Ectodermal cell (in vitro differentiated cells): Measurements from ENCODE around the gene LRMDA.

Experiments
- H3K27ac ChIP-seq: 2 replicates; pipeline ENCODE4 v1.7.0; 2013; ENCODE audit warnings: mild to moderate bottlenecking, low read depth, low read length; ENCODE audit not compliant: insufficient read depth, poor library complexity, severe bottlenecking
- H3K27me3 ChIP-seq: 2 replicates; pipeline ENCODE4 v1.7.0; 2013; ENCODE audit warnings: mild to moderate bottlenecking, low read length; ENCODE audit not compliant: insufficient read depth, control insufficient read depth, poor library complexity, severe bottlenecking
- H3K36me3 ChIP-seq: one replicate; pipeline ENCODE4 v1.7.0; 2013; ENCODE audit warnings: low read length; ENCODE audit not compliant: control insufficient read depth, insufficient read depth
- H3K4me1 ChIP-seq: one replicate; pipeline ENCODE4 v1.7.0; 2013; ENCODE audit warnings: low read length; ENCODE audit not compliant: control insufficient read depth, insufficient read depth
- H3K4me3 ChIP-seq: 2 replicates; pipeline ENCODE4 v1.7.0; 2013; ENCODE audit warnings: low read depth, low read length, control low read depth; ENCODE audit not compliant: insufficient read depth
- H3K9me3 ChIP-seq: 2 replicates; pipeline ENCODE4 v1.7.0; 2013; ENCODE audit warnings: mild to moderate bottlenecking, low read length, moderate library complexity; ENCODE audit not compliant: control insufficient read depth
- WGBS, 2 experiments: methylation state at CpG; one replicate each; pipeline ENCODE4 v1.1.7; 2013; ENCODE audit warnings: missing lambda C conversion rate in 2 of 2; 5-methylcytosine and 5-hydroxymethylcytosine counted together

LRMDA gene

DNA sequence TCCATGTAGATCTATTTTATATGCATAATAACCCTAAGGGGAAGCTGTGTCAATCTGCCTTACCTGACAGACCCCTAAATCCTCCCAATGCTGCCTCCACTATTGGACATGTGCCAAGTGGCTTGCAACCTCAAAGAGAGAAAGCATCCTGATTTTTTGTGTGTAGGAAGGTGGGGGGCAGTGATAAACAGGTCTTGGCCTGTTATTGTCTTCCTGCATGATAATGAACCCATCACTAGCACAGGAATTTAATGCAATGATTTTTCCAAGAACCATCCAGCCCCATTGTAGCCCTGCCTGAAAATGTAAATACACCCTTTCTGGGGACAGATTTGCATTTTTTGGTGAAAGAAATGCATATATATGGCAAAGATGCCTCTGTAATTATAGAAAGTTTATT, 850.2 kb downstream of the LRMDA start:
- H3K9me3 ChIP-seq, result peaks cover 4% of the 10 kb centered on the region
- no peak overlapping the region for H3K27ac ChIP-seq
- no peaks in the 10 kb centered on the region for H3K4me1 ChIP-seq
- no peak overlapping the region for H3K4me3 ChIP-seq
- no peaks in the 10 kb centered on the region for H3K27me3 ChIP-seq
- H3K36me3 ChIP-seq, result no peaks in the 10 kb centered on the region

DNA sequence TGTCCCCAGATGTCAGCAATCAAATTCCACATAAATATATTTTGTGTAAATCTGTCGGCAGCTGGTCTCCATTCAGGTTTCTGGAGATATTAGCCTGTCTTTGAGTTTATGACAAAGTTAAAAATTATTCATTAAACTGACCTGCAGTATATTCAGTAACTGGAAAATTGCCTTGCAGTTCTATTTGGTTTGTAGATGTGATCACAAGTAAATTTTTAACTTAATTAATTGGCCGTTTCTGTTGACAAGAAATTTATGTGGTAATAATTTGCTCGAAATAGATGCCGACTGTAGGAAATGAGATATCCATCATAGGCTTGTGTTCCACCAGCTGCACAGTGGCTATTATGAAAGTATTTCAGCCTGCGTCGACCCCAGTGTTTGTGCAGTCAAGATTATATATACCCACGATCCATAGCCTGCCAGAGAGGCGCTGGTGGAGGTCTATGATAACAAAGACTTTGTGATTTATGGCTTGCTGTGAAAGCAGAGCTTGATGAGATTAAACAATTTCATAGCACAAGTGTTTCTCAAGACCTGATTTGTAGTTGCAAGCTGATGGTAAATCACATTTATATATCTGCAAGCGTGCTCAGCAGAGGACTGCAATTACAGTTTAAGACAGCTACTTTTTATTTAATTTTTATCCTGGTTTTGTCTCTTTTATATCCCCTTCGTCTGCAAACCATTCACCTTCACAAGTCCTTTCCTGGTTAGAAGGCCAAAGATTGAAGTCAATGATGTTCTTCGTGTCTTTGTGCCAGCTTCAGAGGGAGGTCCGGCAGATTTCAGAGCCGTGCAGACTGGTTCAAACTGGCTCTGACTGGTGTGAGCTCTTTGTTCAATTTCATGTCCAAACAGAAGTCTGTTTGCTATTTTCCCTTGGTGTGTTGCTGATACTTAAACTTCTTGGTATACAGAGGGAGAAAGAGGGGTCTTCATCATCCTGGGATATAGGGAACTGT, 850.9 kb downstream of the LRMDA start:
- no peak overlapping the region for H3K27ac ChIP-seq
- H3K4me1 ChIP-seq, result no peaks in the 10 kb centered on the region
- 95 to 97% methylated on average over 12 of the region's 13 CpGs for WGBS, 2 experiments
- no peak overlapping the region for H3K4me3 ChIP-seq
- H3K9me3 ChIP-seq, result peaks cover 4% of the 10 kb centered on the region
- no peaks in the 10 kb centered on the region for H3K36me3 ChIP-seq
- H3K27me3 ChIP-seq, result no peaks in the 10 kb centered on the region

DNA sequence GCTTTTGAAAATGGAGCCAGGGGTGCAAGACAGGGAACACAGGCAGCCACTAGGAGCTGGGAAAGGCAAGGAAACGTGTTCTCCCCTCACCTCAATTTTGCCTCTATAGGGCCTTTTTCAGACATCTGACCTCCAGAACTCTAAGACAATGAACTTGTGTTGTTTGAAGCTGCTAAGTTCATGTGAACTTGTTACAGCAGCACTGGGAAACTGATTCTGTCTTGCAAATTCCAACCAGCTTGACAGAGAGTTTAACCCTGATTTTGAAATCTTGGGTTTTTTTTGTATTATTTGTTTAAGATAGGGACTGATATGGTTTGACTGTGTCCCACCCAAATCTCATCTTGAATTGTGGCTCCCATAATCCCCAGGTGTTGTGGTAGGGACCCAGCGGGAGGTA, 852.9 kb downstream of the LRMDA start:
- Histone ChIP-seq H3K27me3 (no peaks in the 10 kb centered on the region), H3K27ac (no peak overlapping the region), H3K4me1 (no peaks in the 10 kb centered on the region), H3K36me3 (no peaks in the 10 kb centered on the region), H3K4me3 (no peak overlapping the region), H3K9me3 (peaks cover 4% of the 10 kb centered on the region)
- WGBS, 2 experiments, result 94 to 96% methylated on average over 2 of the region's 2 CpGs

DNA sequence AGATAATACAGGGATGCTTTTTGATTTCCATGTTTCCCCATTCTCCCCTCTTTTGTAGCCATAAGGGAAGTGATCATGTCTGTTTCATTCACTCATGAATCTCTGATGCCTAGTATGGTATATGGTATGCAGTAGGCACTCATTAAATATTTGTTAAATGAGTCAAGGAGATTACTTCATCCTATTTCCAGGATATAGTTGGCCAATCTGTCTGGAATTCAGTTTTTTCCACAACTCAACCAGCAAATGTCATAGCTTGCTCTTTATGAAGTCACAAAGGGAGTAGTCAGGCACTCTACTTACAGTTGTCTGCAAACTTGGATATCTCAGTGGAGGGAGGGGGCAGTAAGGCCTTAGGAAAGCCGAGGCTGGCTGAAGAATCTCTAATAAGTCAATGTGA, 853.6 kb downstream of the LRMDA start:
- Histone ChIP-seq H3K36me3 (no peaks in the 10 kb centered on the region), H3K27ac (no peak overlapping the region), H3K4me1 (no peaks in the 10 kb centered on the region), H3K27me3 (no peaks in the 10 kb centered on the region), H3K9me3 (peaks cover 4% of the 10 kb centered on the region), H3K4me3 (no peak overlapping the region)
- 60 to 96% methylated on average over 1 of the region's 1 CpG for WGBS, 2 experiments

DNA sequence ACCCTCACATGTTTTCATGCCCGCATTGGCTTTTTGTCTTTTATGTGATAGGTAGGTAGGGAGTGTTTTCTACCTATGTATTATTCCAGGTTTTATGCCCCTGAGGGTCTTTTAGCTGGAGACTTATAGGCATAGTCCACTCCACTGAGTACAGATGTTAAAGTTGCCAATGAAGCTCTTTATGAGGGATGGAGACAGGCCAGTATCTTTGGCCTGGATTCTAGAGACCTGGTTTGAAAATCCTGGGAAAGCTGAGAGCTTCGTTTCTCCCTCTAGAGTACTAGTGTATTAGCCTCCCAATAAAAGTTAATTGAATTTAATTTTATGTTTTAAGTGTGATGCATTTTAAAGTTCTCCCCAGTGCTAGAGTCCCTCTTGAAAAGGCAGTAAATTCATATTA, 854.1 kb downstream of the LRMDA start:
- H3K27me3 ChIP-seq, result no peaks in the 10 kb centered on the region
- no peaks in the 10 kb centered on the region for H3K4me1 ChIP-seq
- no peak overlapping the region for H3K4me3 ChIP-seq
- H3K9me3 ChIP-seq, result peaks cover 4% of the 10 kb centered on the region
- 87 to 98% methylated on average over 2 of the region's 2 CpGs for WGBS, 2 experiments
- no peak overlapping the region for H3K27ac ChIP-seq
- H3K36me3 ChIP-seq, result no peaks in the 10 kb centered on the region

DNA sequence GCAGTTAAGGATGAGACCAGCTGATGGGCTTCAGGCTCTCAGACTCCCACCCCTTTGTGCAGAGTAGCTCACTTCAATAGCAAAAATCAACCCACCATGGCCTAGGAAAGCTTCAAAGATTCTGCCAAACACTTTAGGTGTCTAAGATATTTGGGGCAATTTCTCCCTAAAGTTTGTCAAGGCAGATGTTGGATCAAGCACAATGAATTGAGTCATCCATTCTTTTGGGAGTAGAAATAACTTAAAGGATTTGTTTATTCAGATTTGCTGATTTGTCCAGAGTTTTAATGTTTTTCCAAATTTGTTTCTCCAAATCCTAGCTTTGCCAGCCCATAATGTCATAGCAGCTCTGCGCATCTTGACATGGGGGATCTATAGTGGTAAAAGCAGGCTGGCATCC, 855.1 kb downstream of the LRMDA start:
- Histone ChIP-seq H3K27ac (no peak overlapping the region), H3K27me3 (no peaks in the 10 kb centered on the region), H3K36me3 (no peaks in the 10 kb centered on the region), H3K4me1 (no peaks in the 10 kb centered on the region), H3K9me3 (peaks cover 4% of the 10 kb centered on the region), H3K4me3 (no peak overlapping the region)
- 93 to 100% methylated on average over 1 of the region's 1 CpG for WGBS, 2 experiments

DNA sequence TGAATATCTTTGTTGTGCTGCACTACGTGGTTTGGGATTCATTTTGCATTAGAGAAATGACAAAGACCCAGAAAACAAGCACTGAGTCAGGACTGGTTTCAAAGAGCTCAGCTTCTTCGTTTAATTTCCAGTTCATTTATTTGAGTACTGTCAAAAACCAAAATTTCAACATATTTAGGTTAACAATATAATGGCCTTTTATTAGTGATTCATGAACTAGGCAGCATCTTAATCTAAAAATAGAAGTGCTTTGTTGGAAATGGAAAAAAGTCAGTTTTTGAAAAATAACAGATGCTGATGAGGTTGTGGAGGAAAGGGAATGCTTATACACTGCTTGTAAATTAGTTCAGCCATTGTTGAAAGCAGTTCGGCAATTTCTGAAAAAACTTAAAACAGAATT, 856.4 kb downstream of the LRMDA start:
- 75 to 85% methylated on average over 2 to 3 of the region's 3 CpGs for WGBS, 2 experiments
- H3K9me3 ChIP-seq, result peaks cover 4% of the 10 kb centered on the region
- no peaks in the 10 kb centered on the region for H3K36me3 ChIP-seq
- H3K4me3 ChIP-seq, result no peak overlapping the region
- no peaks in the 10 kb centered on the region for H3K27me3 ChIP-seq
- no peak overlapping the region for H3K27ac ChIP-seq
- H3K4me1 ChIP-seq, result no peaks in the 10 kb centered on the region

DNA sequence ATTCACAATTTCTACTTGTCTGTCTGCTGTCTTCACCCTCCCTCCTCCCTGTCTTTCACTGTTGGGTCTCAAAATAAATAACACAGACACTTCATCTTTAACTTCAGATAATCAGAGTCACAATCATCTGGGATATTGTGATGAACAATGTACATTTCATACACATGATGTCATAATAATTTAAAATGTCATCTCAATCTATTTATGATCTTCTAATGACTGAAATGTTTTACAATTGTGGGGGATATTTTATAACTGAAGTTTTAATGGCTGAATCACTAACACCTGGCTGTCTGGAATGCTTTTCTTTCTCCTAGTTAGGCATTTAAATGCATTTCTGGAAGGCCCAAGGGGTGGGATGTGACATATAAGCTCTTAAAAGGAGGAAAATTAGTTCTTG, 859.8 kb downstream of the LRMDA start:
- Histone ChIP-seq H3K36me3 (no peaks in the 10 kb centered on the region), H3K4me3 (no peak overlapping the region), H3K27ac (no peak overlapping the region), H3K9me3 (no peaks in the 10 kb centered on the region), H3K27me3 (no peaks in the 10 kb centered on the region), H3K4me1 (no peaks in the 10 kb centered on the region)

DNA sequence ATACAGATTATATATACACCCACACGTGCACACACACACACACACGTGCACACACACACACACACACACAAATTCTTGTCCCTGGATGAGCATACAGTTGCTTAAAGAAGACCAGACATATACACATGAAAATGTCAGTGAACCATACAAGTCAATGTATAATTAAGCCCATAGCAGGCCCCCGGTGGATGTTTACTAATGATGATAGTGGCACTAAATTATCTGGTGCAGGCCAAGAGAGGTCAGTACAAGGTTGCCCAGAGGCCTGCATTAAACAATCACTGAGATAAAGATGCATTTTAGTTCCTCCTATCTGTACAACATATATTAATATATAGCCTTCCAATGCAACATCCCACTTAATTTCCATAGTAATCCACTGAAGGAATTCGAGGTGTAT, 860.5 kb downstream of the LRMDA start:
- no peaks in the 10 kb centered on the region for H3K4me1 ChIP-seq
- H3K36me3 ChIP-seq, result no peaks in the 10 kb centered on the region
- no peak overlapping the region for H3K4me3 ChIP-seq
- H3K27ac ChIP-seq, result no peak overlapping the region
- H3K9me3 ChIP-seq, result no peaks in the 10 kb centered on the region
- no peaks in the 10 kb centered on the region for H3K27me3 ChIP-seq
- WGBS, 2 experiments, result 91 to 96% methylated on average over 4 of the region's 4 CpGs

DNA sequence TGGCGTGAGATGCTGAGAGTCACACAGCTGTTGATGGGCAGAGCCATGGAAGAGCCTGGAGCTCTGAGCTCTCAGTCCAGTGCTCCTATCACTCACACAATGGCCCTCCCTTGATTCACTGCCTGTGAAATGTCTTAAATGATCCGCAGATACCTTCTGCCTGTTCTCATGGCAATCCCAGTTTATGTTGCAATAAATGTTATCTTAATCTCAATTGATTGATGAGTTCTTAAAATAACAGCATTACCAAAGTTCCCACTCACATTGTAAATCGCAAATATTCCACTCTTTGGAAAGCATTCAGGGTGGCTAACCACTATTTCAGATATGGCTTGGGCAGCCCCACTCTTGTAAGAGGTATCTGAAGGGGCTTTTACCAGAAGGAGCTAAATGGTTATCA, 865.5 kb downstream of the LRMDA start:
- no peaks in the 10 kb centered on the region for H3K27me3 ChIP-seq
- no peak overlapping the region for H3K4me3 ChIP-seq
- no peaks in the 10 kb centered on the region for H3K9me3 ChIP-seq
- H3K4me1 ChIP-seq, result peaks cover 7% of the 10 kb centered on the region
- no peak overlapping the region for H3K27ac ChIP-seq
- no peaks in the 10 kb centered on the region for H3K36me3 ChIP-seq
- WGBS, 2 experiments, result 98 to 99% methylated on average over 3 of the region's 3 CpGs
